GM12878 (cell line): Measurements from ENCODE around the gene OCA2. TPM values are rescaled to one million over a fixed set of nuclear protein-coding genes. Genes with fewer than 3 reads are reported as not detected.
A peak's percentile ranks its signal among the peaks of the same experiment; 100 is the strongest.

Source experiments
- ATAC-seq: fragments of 200-7000 bp; cut with Tn5 transposase; 3 replicates; pipeline ENCODE4 v1.9.1; 2020; ENCODE audit warnings: mild to moderate bottlenecking, moderate library complexity
- BruUV-seq: library from RNA; stranded (reverse); fragments of 400-500 nt; replicated peaks from 2 replicates; lab custom pipeline; 2021; lab: Mats Ljungman, UMichigan
- CTCF ChIA-PET: fragments of 300-600 bp; sonication (Branson Sonifier 250); formaldehyde crosslinking; extraction: SDS; loops from one replicate; lab custom pipeline; 2021; ENCODE audit warnings: inconsistent platforms; lab: Yijun Ruan, JAX
- POLR2A ChIA-PET: fragments of 350-600 bp; formaldehyde crosslinking; extraction: SDS; loops from one replicate; lab custom pipeline; 2021; ENCODE audit warnings: inconsistent platforms; lab: Charles Lee
- RAD21 ChIA-PET: fragments of 300-600 bp; sonication (Branson Sonifier 250); formaldehyde crosslinking; loops from one replicate; lab custom pipeline; 2023; ENCODE audit warnings: antibody characterized with exemption; ENCODE audit not compliant: unreplicated experiment; lab: Charles Lee
- SMC1A ChIA-PET: fragments of 300-600 bp; sonication (Branson Sonifier 250); formaldehyde crosslinking; loops from one replicate; lab custom pipeline; 2023; ENCODE audit not compliant: unreplicated experiment, uncharacterized antibody; lab: Charles Lee
- DNase-seq: peaks from one replicate; pipeline ENCODE4 v3.0.0-alpha.2; 2011; ENCODE audit warnings: low read depth, low spot score
- FAIRE-seq: peaks from 3 replicates; lab custom pipeline; 2011; peaks lifted over from hg19 to GRCh38; lab: Jason Lieb, UNC
- H2AFZ ChIP-seq: 2 replicates; pipeline ENCODE4 v1.6.0; 2011; ENCODE audit warnings: low read depth, low read length, control low read depth; ENCODE audit not compliant: control insufficient read depth
- H3K27ac ChIP-seq: 2 replicates; pipeline ENCODE4 v1.5.1; 2011; ENCODE audit warnings: control low read depth; ENCODE audit not compliant: control insufficient read depth, insufficient read depth
- H3K27me3 ChIP-seq, 2 experiments: replicated peaks in 1 of 2; 2 replicates each; pipeline versions ENCODE4 v1.6.0 to v1.6.1; 2011; ENCODE audit warnings: low read length in 1 of 2; ENCODE audit not compliant: control insufficient read depth in 2 of 2, insufficient read depth in 2 of 2
- H3K36me3 ChIP-seq, 2 experiments: 2 replicates each; pipeline ENCODE4 v1.5.1; 2011; ENCODE audit warnings: low read length in 1 of 2; ENCODE audit not compliant: control insufficient read depth in 2 of 2, insufficient read depth in 2 of 2
- H3K4me1 ChIP-seq: 2 replicates; pipeline ENCODE4 v1.6.1; 2011; ENCODE audit warnings: mild to moderate bottlenecking, low read length, moderate library complexity, mixed read lengths; ENCODE audit not compliant: control insufficient read depth, insufficient read depth
- H3K4me2 ChIP-seq: 2 replicates; pipeline ENCODE4 v1.6.0; 2011; ENCODE audit warnings: control low read depth; ENCODE audit not compliant: control insufficient read depth, insufficient read depth
- H3K4me3 ChIP-seq: fragments of 200-600 bp; sonication (generic); 2 replicates; pipeline ENCODE4 v1.5.1; 2016
- H3K79me2 ChIP-seq: 2 replicates; pipeline ENCODE4 v1.6.0; 2011; ENCODE audit warnings: low read length; ENCODE audit not compliant: control insufficient read depth, insufficient read depth
- H3K9ac ChIP-seq: 2 replicates; pipeline ENCODE4 v1.8.0; 2011; ENCODE audit warnings: low read length, control low read depth, mixed read lengths; ENCODE audit not compliant: control insufficient read depth, insufficient read depth
- H3K9me3 ChIP-seq: replicated peaks from 3 replicates; pipeline ENCODE4 v1.5.1; 2011; ENCODE audit warnings: mild to moderate bottlenecking, low read length; ENCODE audit not compliant: control insufficient read depth, insufficient read depth
- H4K20me1 ChIP-seq: 2 replicates; pipeline ENCODE4 v1.6.0; 2011; ENCODE audit not compliant: control insufficient read depth, insufficient read depth
- ASH2L ChIP-seq: fragments of 300-600, 200-600 bp; sonication (generic); IDR thresholded peaks from 2 replicates; pipeline ENCODE4 v1.6.1; 2017; ENCODE audit warnings: low read depth, mild to moderate bottlenecking, borderline replicate concordance
- ATF7 ChIP-seq: fragments of 450-650 bp; IDR thresholded peaks from 2 replicates; pipeline ENCODE4 v1.6.1; 2016; ENCODE audit warnings: low read depth, mild to moderate bottlenecking
- BRCA1 ChIP-seq: IDR thresholded peaks from 2 replicates; pipeline ENCODE4 v1.6.1; 2011; ENCODE audit warnings: low read depth, low read length, improper control_type of control experiment
- CHD4 ChIP-seq: fragments of 200-600 bp; sonication (generic); IDR thresholded peaks from 2 replicates; pipeline ENCODE4 v1.6.1; 2016; ENCODE audit warnings: mild to moderate bottlenecking
- CREM ChIP-seq: IDR thresholded peaks from 2 replicates; pipeline ENCODE4 v1.6.1; 2014; ENCODE audit warnings: antibody characterized with exemption, low read depth
- ELK1 ChIP-seq: IDR thresholded peaks from 2 replicates; pipeline ENCODE4 v1.6.1; 2012; ENCODE audit warnings: low read depth, low read length, improper control_type of control experiment
- HDGF ChIP-seq: fragments of 450-650 bp; IDR thresholded peaks from 2 replicates; pipeline ENCODE4 v1.6.1; 2016; ENCODE audit warnings: antibody characterized with exemption
- IKZF2 ChIP-seq, 2 experiments: fragments of 450-650 bp; IDR thresholded peaks; 2 replicates each; pipeline ENCODE4 v1.6.1; 2017; ENCODE audit warnings: mild to moderate bottlenecking in 2 of 2, moderate library complexity in 2 of 2
- MAX ChIP-seq: IDR thresholded peaks from 2 replicates; pipeline ENCODE4 v1.6.1; 2012; ENCODE audit warnings: low read depth, low read length, improper control_type of control experiment
- MEF2A ChIP-seq: IDR thresholded peaks from 2 replicates; pipeline ENCODE4 v1.6.1; 2011; ENCODE audit warnings: low read depth, mild to moderate bottlenecking, low read length, moderate library complexity; ENCODE audit not compliant: insufficient read depth
- POLR2AphosphoS5 ChIP-seq: IDR thresholded peaks from 2 replicates; pipeline ENCODE4 v1.6.1; 2011; ENCODE audit warnings: mild to moderate bottlenecking, low read length, inconsistent platforms
- RAD51 ChIP-seq: fragments of 450-650 bp; IDR thresholded peaks from 2 replicates; pipeline ENCODE4 v1.6.1; 2016; ENCODE audit warnings: moderate library complexity, mild to moderate bottlenecking, inconsistent platforms
- SMARCA5 ChIP-seq: fragments of 450-650 bp; IDR thresholded peaks from 2 replicates; pipeline ENCODE4 v1.6.1; 2017; ENCODE audit warnings: mild to moderate bottlenecking
- STAT3 ChIP-seq: IDR thresholded peaks from 2 replicates; pipeline ENCODE4 v1.6.1; 2011; ENCODE audit warnings: low read depth, low read length, improper control_type of control experiment
- TARDBP ChIP-seq: IDR thresholded peaks from 2 replicates; pipeline ENCODE4 v1.6.1; 2016; ENCODE audit warnings: borderline replicate concordance
- TBL1XR1 ChIP-seq: IDR thresholded peaks from 2 replicates; pipeline ENCODE4 v1.6.1; 2012; ENCODE audit warnings: low read depth, low read length, improper control_type of control experiment
- ZNF207 ChIP-seq: fragments of 450-650 bp; IDR thresholded peaks from 2 replicates; pipeline ENCODE4 v1.6.1; 2014; ENCODE audit warnings: antibody characterized with exemption, mild to moderate bottlenecking, borderline replicate concordance
- ZNF217 ChIP-seq: fragments of 450-650 bp; IDR thresholded peaks from 2 replicates; pipeline ENCODE4 v1.6.1; 2017; ENCODE audit warnings: antibody characterized with exemption, mild to moderate bottlenecking
- ZNF622 ChIP-seq: fragments of 450-650 bp; IDR thresholded peaks from 2 replicates; pipeline ENCODE4 v1.6.1; 2017; ENCODE audit warnings: mild to moderate bottlenecking, inconsistent platforms
- WGBS: methylation state at CpG from one replicate; pipeline ENCODE4 v1.1.6; 2016; ENCODE audit warnings: low lambda C conversion rate; ENCODE audit not compliant: insufficient replicate concordance, insufficient coverage; ENCODE audit errors: missing lambda C conversion rate; 5-methylcytosine and 5-hydroxymethylcytosine counted together
- in situ Hi-C: fragments of 300-500 bp; cut with MboI; formaldehyde crosslinking; loops from 9 replicates; pipeline ENCODE4 v1.14.3; 2018; ENCODE audit warnings: mixed read lengths
- intact Hi-C: fragments of 100-400 bp; cut with micrococcal nuclease; formaldehyde crosslinking; loops from one replicate; pipeline ENCODE4 v1.14.2; 2022; ENCODE audit not compliant: unreplicated experiment
- polyA plus RNA-seq, 11 experiments: library from polyadenylated mRNA; depleted of rRNA in 4 of 11; unstranded in 6 of 11; stranded (reverse) in 5 of 11; fragments of >200 nt; fragmentation: Nextera tagmentation in 4 of 11; fragmentation: Illumina TruSeq in 1 of 11; extraction: Ambion mirVana in 4 of 11; extraction: Trizol in 1 of 11; gene quantifications; 1 replicate in 1 of 11; 2 replicates in 10 of 11; pipeline versions ENCODE4 v1.2.1 to v1.2.3, GENCODE V29; 2011 to 2016; ENCODE audit warnings: inconsistent platforms in 2 of 11, missing spikeins in 2 of 11, low read depth in 1 of 11
- total RNA-seq, 4 experiments: library from RNA; depleted of rRNA in 3 of 4; stranded (reverse); fragments of >200 nt in 3 of 4; fragmentation: Illumina TruSeq in 1 of 4; extraction: Trizol in 1 of 4; gene quantifications; 2 replicates each; pipeline versions ENCODE4 v1.2.1 to v1.2.3, GENCODE V29; 2013 to 2021

The OCA2 gene
- total and polyA plus RNA-seq, 10 of the 15 experiments (the other 5 are each of a cell fraction or from before 2014, with no cell fraction given) = 0.04 to 1.8 TPM; not detected in 8

- ATAC-seq = no peak
- TF ChIP-seq IKZF2 (IDR thresholded peaks at IDR 0.05) (no peak), ZNF622 (no peak), CHD4 (no peak), MEF2A (no peak)
- intact Hi-C loops = no loop called here
- no peak for DNase-seq
- H3K4me1 ChIP-seq = no peaks in the 10 kb centered on the region
- peaks cover 3% of the 10 kb centered on the region in 2 experiments; a peak in 1 of 4 replicates for H3K27me3 ChIP-seq
- no peak overlapping the region for H2AFZ ChIP-seq
- BruUV-seq = no TSS peak
- POLR2A ChIA-PET = no interaction called here
- WGBS = 93% methylated on average over 25 of the region's 25 CpGs
- no peak overlapping the region for H3K9ac ChIP-seq
- H3K27ac ChIP-seq = no peak overlapping the region
- no peak for FAIRE-seq
- H3K9me3 ChIP-seq = no peaks in the 10 kb centered on the region
- no peaks in the 10 kb centered on the region for H3K79me2 ChIP-seq
- in situ Hi-C loops = no loop called here
- CTCF ChIA-PET = interaction anchor here (0.7 to 1.0 kb wide), 3 partner anchors 16 to 25 kb away, joined by 3 to 4 read pairs (median 3); no protein-coding TSS in a partner anchor
- RAD21 ChIA-PET = no interaction called here
- SMC1A ChIA-PET = no interaction called here
- no peak overlapping the region for H3K4me3 ChIP-seq
- no peaks in the 10 kb centered on the region for H4K20me1 ChIP-seq
- H3K4me2 ChIP-seq = no peak overlapping the region
- peaks cover 4 to 20% of the 10 kb centered on the region in 2 experiments for H3K36me3 ChIP-seq
Measured at GRCh38 chr15:28109626-28110455, 10.7 kb upstream of the OCA2 start.

- DNase-seq = no peak
- peaks cover 4 to 7% of the 10 kb centered on the region in 2 experiments; a peak in 2 of 4 replicates for H3K36me3 ChIP-seq
- H4K20me1 ChIP-seq = no peaks in the 10 kb centered on the region
- H2AFZ ChIP-seq = no peak overlapping the region
- ChIA-PET SMC1A (interaction anchor here (0.5 kb wide), 1 partner anchor 18 kb away, joined by 3 read pairs; no protein-coding TSS in a partner anchor), POLR2A (no interaction called here), RAD21 (no interaction called here), CTCF (interaction anchor here (1.2 kb wide), 1 partner anchor 18 kb away, joined by 4 read pairs; no protein-coding TSS in a partner anchor)
- no peaks in the 10 kb centered on the region for H3K9me3 ChIP-seq
- in situ Hi-C loops = no loop called here
- 28% methylated on average over 8 of the region's 8 CpGs for WGBS
- no peak overlapping the region for H3K27ac ChIP-seq
- H3K4me2 ChIP-seq = no peak overlapping the region
- H3K79me2 ChIP-seq = no peaks in the 10 kb centered on the region
- H3K27me3 ChIP-seq = peaks cover 3% of the 10 kb centered on the region in 2 experiments; a peak in 1 of 4 replicates
- ATAC-seq = peak; percentile 25; the same call in 2 of the 3 replicates
- no peak for FAIRE-seq
- H3K4me3 ChIP-seq = no peak overlapping the region
- no peak overlapping the region for H3K9ac ChIP-seq
- H3K4me1 ChIP-seq = no peaks in the 10 kb centered on the region
- BruUV-seq = no TSS peak
- intact Hi-C loops = no loop called here
- TF ChIP-seq SMARCA5 = no peak
- no peak for TF ChIP-seq MAX
- no peak for TF ChIP-seq STAT3
- no peak for TF ChIP-seq ZNF217
- TF ChIP-seq TARDBP = no peak
- no peak for TF ChIP-seq BRCA1
- no peak for TF ChIP-seq TBL1XR1
- TF ChIP-seq ATF7 = no peak
- TF ChIP-seq CREM = no peak
- no peak for TF ChIP-seq POLR2AphosphoS5
- TF ChIP-seq HDGF = no peak
- TF ChIP-seq ELK1 = no peak
- TF ChIP-seq ZNF207 = no peak
- no peak for TF ChIP-seq ASH2L
- no peak for TF ChIP-seq RAD51
Measured at GRCh38 chr15:28107904-28108275, 8.8 kb upstream of the OCA2 start.
